ENCODE measurements around the gene TTC36.

Gene TTC36

GRCh38 chr11:118522571-118523072, 4.7 kb upstream of the TTC36 start:
- H3K27ac ChIP-seq (ENCODE audit: low read depth, low read length), result no peak overlapping the region
- H3K27me3 ChIP-seq (ENCODE audit: control insufficient read depth in 1 of 2, insufficient read depth in 2 of 2, low read length in 2 of 2), result no peaks in the 10 kb centered on the region
- peaks cover 7% of the 10 kb centered on the region for H3K4me1 ChIP-seq (ENCODE audit: insufficient read depth, low read length)
- peaks cover 60% of the 10 kb centered on the region for H3K36me3 ChIP-seq (ENCODE audit: insufficient read depth, low read length)
- H3K9ac ChIP-seq (ENCODE audit: low read length), result no peak overlapping the region
- H3K4me3 ChIP-seq (ENCODE audit: low read depth in 1 of 2, low read length in 2 of 2), result no peak overlapping the region
- no peaks in the 10 kb centered on the region for H3K9me3 ChIP-seq (ENCODE audit: low read length)

- no peak overlapping the region for H3K27ac ChIP-seq (ENCODE audit: low read depth, low read length)
- no peaks in the 10 kb centered on the region for H3K9me3 ChIP-seq (ENCODE audit: low read length)
- peaks cover 15% of the 10 kb centered on the region for H3K4me1 ChIP-seq (ENCODE audit: insufficient read depth, low read length)
- H3K9ac ChIP-seq (ENCODE audit: low read length), result no peak overlapping the region
- H3K36me3 ChIP-seq (ENCODE audit: insufficient read depth, low read length), result peaks cover 49% of the 10 kb centered on the region
- no peak overlapping the region for H3K4me3 ChIP-seq (ENCODE audit: low read depth in 1 of 2, low read length in 2 of 2)
- H3K27me3 ChIP-seq (ENCODE audit: control insufficient read depth in 1 of 2, insufficient read depth in 2 of 2, low read length in 2 of 2), result no peaks in the 10 kb centered on the region
Observed at GRCh38 chr11:118524356-118524755, 2.9 kb upstream of the TTC36 start.

DNA sequence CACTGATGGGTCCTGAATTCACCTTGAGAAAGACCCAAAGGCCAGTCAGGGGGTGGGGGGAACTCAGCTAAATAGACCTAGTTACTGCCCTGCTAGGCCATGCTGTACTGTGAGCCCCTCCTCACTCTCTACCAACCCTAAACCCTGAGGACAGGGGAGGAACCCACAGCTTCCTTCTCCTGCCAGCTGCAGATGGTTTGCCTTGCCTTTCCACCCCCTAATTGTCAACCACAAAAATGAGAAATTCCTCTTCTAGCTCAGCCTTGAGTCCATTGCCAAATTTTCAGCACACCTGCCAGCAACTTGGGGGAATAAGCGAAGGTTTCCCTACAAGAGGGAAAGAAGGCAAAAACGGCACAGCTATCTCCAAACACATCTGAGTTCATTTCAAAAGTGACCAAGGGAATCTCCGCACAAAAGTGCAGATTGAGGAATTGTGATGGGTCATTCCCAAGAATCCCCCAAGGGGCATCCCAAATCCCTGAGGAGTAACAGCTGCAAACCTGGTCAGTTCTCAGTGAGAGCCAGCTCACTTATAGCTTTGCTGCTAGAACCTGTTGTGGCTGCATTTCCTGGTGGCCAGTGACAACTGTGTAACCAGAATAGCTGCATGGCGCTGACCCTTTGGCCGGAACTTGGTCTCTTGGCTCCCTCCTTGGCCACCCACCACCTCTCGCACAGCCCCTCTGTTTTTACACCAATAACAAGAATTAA, 2.4 kb upstream of the TTC36 start:
- H3K9me3 ChIP-seq (ENCODE audit: low read length), result no peaks in the 10 kb centered on the region
- peaks cover 21% of the 10 kb centered on the region for H3K4me1 ChIP-seq (ENCODE audit: insufficient read depth, low read length)
- no peak overlapping the region for H3K9ac ChIP-seq (ENCODE audit: low read length)
- no peak overlapping the region for H3K4me3 ChIP-seq (ENCODE audit: low read depth in 1 of 2, low read length in 2 of 2)
- no peak overlapping the region for H3K27ac ChIP-seq (ENCODE audit: low read depth, low read length)
- H3K27me3 ChIP-seq (ENCODE audit: control insufficient read depth in 1 of 2, insufficient read depth in 2 of 2, low read length in 2 of 2), result no peaks in the 10 kb centered on the region
- H3K36me3 ChIP-seq (ENCODE audit: insufficient read depth, low read length), result peaks cover 44% of the 10 kb centered on the region

DNA sequence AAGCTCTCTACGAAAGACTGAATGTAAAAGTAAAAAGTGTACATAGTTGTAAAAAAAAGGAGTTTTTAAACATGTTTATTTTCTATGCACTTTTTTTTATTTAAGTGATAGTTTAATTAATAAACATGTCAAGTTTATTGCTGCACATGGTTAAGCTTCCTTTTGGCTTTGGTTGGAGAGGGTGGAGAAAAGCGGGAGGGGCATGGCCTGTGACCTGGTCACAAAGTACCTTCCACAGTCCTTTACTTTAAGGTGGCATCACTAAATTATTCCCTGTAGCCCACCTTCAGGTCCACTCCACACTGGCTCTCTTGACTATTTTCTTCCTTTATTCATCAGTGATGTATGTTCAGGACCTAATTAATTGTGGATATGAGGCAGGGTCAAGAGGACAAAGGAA, 586 bp upstream of the TTC36 start:
- Histone ChIP-seq H3K4me1 (ENCODE audit: insufficient read depth, low read length) (peaks cover 28% of the 10 kb centered on the region), H3K9me3 (ENCODE audit: low read length) (no peaks in the 10 kb centered on the region), H3K9ac (ENCODE audit: low read length) (no peak overlapping the region), H3K36me3 (ENCODE audit: insufficient read depth, low read length) (peaks cover 26% of the 10 kb centered on the region), H3K27me3 (ENCODE audit: control insufficient read depth in 1 of 2, insufficient read depth in 2 of 2, low read length in 2 of 2) (no peaks in the 10 kb centered on the region), H3K4me3 (ENCODE audit: low read depth in 1 of 2, low read length in 2 of 2) (no peak overlapping the region), H3K27ac (ENCODE audit: low read depth, low read length) (no peak overlapping the region)

DNA sequence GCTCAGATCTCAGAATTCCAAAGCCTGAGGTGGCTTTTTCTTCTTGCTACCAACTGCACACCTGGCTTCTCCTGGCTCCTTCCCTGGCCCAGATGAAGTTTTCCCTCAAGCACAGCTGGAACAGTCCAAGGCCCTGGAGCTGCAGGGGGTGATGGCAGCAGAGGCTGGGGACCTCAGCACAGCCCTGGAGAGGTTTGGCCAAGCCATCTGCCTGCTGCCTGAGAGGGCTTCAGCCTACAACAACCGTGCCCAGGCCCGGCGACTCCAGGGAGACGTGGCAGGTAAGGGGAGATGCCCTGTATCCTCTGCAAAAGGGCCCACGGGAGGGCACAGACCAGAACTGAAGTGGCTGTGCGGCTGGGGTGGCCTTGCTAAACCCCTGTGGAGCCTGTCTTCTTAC, 1.2 kb downstream of the TTC36 start:
- Histone ChIP-seq H3K4me3 (ENCODE audit: low read depth in 1 of 2, low read length in 2 of 2) (no peak overlapping the region), H3K36me3 (ENCODE audit: insufficient read depth, low read length) (peaks cover 14% of the 10 kb centered on the region), H3K4me1 (ENCODE audit: insufficient read depth, low read length) (peaks cover 23% of the 10 kb centered on the region), H3K9me3 (ENCODE audit: low read length) (no peaks in the 10 kb centered on the region), H3K27ac (ENCODE audit: low read depth, low read length) (no peak overlapping the region), H3K9ac (ENCODE audit: low read length) (no peak overlapping the region), H3K27me3 (ENCODE audit: control insufficient read depth in 1 of 2, insufficient read depth in 2 of 2, low read length in 2 of 2) (no peaks in the 10 kb centered on the region)

DNA sequence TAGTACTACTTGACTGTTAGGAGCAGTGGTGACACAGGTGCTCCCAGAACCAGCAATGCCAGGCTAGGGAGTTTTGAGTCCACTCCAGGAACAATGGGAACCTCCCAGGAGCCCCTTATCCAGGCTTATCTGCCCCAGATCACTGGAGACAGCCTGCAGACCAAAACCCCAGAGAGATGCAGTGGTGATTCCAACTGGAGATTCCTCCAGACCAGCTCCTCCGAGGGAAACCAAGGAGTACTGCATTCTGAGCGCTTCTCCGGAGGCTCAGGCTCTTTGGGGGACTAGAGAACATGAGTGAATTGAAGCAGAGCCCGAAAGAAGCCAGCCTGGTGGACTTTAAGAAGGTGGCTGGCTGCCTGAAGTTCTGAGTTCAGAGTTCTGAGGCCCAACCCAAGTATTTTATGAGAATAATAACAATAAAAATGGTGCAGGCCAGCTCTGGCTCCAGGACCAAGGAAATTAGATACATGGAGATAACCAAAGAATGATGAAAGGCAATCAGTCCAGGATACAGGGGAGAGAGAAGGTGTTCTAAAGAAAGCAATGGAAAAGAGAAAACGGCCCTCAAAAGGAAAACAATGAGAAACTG, 2.4 kb downstream of the TTC36 start:
- Histone ChIP-seq H3K4me3 (ENCODE audit: low read depth in 1 of 2, low read length in 2 of 2) (peak overlapping the region; percentile 69 to 70), H3K9me3 (ENCODE audit: low read length) (no peaks in the 10 kb centered on the region), H3K4me1 (ENCODE audit: insufficient read depth, low read length) (peaks cover 23% of the 10 kb centered on the region), H3K27me3 (ENCODE audit: control insufficient read depth in 1 of 2, insufficient read depth in 2 of 2, low read length in 2 of 2) (no peaks in the 10 kb centered on the region), H3K36me3 (ENCODE audit: insufficient read depth, low read length) (peaks cover 11% of the 10 kb centered on the region), H3K9ac (ENCODE audit: low read length) (no peak overlapping the region), H3K27ac (ENCODE audit: low read depth, low read length) (no peak overlapping the region)

DNA sequence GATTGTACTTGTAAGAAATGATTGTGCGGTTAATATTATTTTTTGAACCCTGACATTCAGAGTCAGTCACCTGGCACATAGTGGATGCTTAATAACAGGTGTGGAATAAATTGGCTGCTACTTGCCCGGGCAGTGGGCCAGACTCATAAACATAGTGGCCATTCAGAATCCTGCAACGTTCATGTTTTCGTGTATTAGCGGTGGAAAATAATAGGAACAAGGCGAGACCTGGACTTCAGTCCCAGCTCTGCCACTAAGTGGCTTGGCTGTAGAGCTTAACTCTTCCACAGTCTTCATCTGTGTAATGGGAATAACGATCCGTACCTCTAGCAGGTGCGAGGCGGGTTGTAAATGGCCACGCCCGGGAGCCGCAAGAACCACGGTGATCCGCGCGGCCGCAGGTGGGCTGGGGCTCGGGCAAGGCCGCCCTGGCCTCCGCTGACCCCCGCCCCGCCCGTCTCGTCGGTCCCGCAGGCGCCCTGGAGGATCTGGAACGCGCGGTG, 3.0 kb downstream of the TTC36 start:
- H3K36me3 ChIP-seq (ENCODE audit: insufficient read depth, low read length), result peaks cover 11% of the 10 kb centered on the region
- H3K9ac ChIP-seq (ENCODE audit: low read length), result no peak overlapping the region
- no peaks in the 10 kb centered on the region for H3K27me3 ChIP-seq (ENCODE audit: control insufficient read depth in 1 of 2, insufficient read depth in 2 of 2, low read length in 2 of 2)
- peaks cover 23% of the 10 kb centered on the region for H3K4me1 ChIP-seq (ENCODE audit: insufficient read depth, low read length)
- peak overlapping the region; percentile 67 for H3K27ac ChIP-seq (ENCODE audit: low read depth, low read length)
- H3K9me3 ChIP-seq (ENCODE audit: low read length), result no peaks in the 10 kb centered on the region
- peak overlapping the region; percentile 69 to 70 for H3K4me3 ChIP-seq (ENCODE audit: low read depth in 1 of 2, low read length in 2 of 2)

- peak within 1 kb of the TSS; percentile 21 for H3K9ac ChIP-seq (ENCODE audit: low read length)
- H3K4me3 ChIP-seq (ENCODE audit: low read depth in 1 of 2, low read length in 2 of 2), result peak within 1 kb of the TSS; percentile 69 to 70
- no peaks in the 10 kb centered on the region for H3K27me3 ChIP-seq (ENCODE audit: control insufficient read depth in 1 of 2, insufficient read depth in 2 of 2, low read length in 2 of 2)
- peaks cover 11% of the 10 kb centered on the region for H3K36me3 ChIP-seq (ENCODE audit: insufficient read depth, low read length)
- peaks cover 23% of the 10 kb centered on the region for H3K4me1 ChIP-seq (ENCODE audit: insufficient read depth, low read length)
- H3K9me3 ChIP-seq (ENCODE audit: low read length), result no peaks in the 10 kb centered on the region
- H3K27ac ChIP-seq (ENCODE audit: low read depth, low read length), result peak within 1 kb of the TSS; percentile 67
Observed at GRCh38 chr11:118530683-118531596, 3.7 kb downstream of the TTC36 start, which contains the start of gene TMEM25. TSS of gene TMEM25 (plus strand) at chr11:118531192. CDS start at chr11:118531802, 610 bp downstream.

GRCh38 chr11:118531597-118532084, 4.4 kb downstream of the TTC36 start:
- H3K27ac ChIP-seq (ENCODE audit: low read depth, low read length), result peak overlapping the region; percentile 67
- H3K4me1 ChIP-seq (ENCODE audit: insufficient read depth, low read length), result peaks cover 23% of the 10 kb centered on the region
- H3K4me3 ChIP-seq (ENCODE audit: low read depth in 1 of 2, low read length in 2 of 2), result peak overlapping the region in 1 of 2 donors; percentile 70
- H3K36me3 ChIP-seq (ENCODE audit: insufficient read depth, low read length), result peaks cover 11% of the 10 kb centered on the region
- no peaks in the 10 kb centered on the region for H3K9me3 ChIP-seq (ENCODE audit: low read length)
- H3K9ac ChIP-seq (ENCODE audit: low read length), result peak overlapping the region; percentile 21
- no peaks in the 10 kb centered on the region for H3K27me3 ChIP-seq (ENCODE audit: control insufficient read depth in 1 of 2, insufficient read depth in 2 of 2, low read length in 2 of 2)

DNA sequence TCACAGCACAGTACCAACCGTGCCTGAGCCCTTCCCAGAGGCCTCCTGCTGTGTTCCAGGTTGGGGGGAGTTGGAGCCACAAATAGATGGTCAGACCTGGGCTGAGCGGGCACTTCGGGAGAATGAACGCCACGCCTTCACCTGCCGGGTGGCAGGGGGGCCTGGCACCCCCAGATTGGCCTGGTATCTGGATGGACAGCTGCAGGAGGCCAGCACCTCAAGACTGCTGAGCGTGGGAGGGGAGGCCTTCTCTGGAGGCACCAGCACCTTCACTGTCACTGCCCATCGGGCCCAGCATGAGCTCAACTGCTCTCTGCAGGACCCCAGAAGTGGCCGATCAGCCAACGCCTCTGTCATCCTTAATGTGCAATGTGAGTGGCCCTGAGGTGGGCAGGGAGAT, 4.8 kb downstream of the TTC36 start:
- peaks cover 11% of the 10 kb centered on the region for H3K36me3 ChIP-seq (ENCODE audit: insufficient read depth, low read length)
- H3K4me1 ChIP-seq (ENCODE audit: insufficient read depth, low read length), result peaks cover 23% of the 10 kb centered on the region
- H3K9ac ChIP-seq (ENCODE audit: low read length), result peak overlapping the region; percentile 21
- peak overlapping the region in 1 of 2 donors; percentile 70 for H3K4me3 ChIP-seq (ENCODE audit: low read depth in 1 of 2, low read length in 2 of 2)
- H3K9me3 ChIP-seq (ENCODE audit: low read length), result no peaks in the 10 kb centered on the region
- H3K27ac ChIP-seq (ENCODE audit: low read depth, low read length), result peak overlapping the region; percentile 67
- no peaks in the 10 kb centered on the region for H3K27me3 ChIP-seq (ENCODE audit: control insufficient read depth in 1 of 2, insufficient read depth in 2 of 2, low read length in 2 of 2)
